Esophagus muscularis mucosa (tissue), 3 donors: Measurements from ENCODE around the gene PIK3C2G.

Experiments
- CTCF ChIP-seq, 3 experiments: fragments of 200-600 bp in 2 of 3; fragments of 450-650 bp in 1 of 3; sonication (generic) in 2 of 3; IDR thresholded peaks; one replicate each; pipeline ENCODE4 v1.5.1; 2017 to 2019; ENCODE audit warnings: antibody characterized with exemption in 3 of 3, mild to moderate bottlenecking in 2 of 3, moderate library complexity in 1 of 3
- POLR2A ChIP-seq: fragments of 450-650 bp; IDR thresholded peaks from one replicate; pipeline ENCODE4 v1.6.1; 2017; ENCODE audit warnings: antibody characterized with exemption, moderate library complexity, mild to moderate bottlenecking, low read depth

GRCh38 chr12:18462442-18462841, 201.1 kb downstream of the PIK3C2G start:
- TF ChIP-seq CTCF (IDR thresholded peaks at IDR 0.05) (no peak), POLR2A (no peak)
